K562 (cell line): ENCODE data around the gene FLRT1. TPM values are rescaled to one million over a fixed set of nuclear protein-coding genes. Genes with fewer than 3 reads are reported as not detected.

Source experiments
- ATAC-seq: fragments of 200-7000 bp; cut with Tn5 transposase; 3 replicates; pipeline ENCODE4 v1.9.1; 2020; ENCODE audit warnings: moderate library complexity
- BruUV-seq: library from RNA; stranded (reverse); fragments of 400-500 nt; replicated peaks from 2 replicates; lab custom pipeline; 2021; lab: Mats Ljungman, UMichigan
- CTCF ChIA-PET: fragments of 300-600 bp; formaldehyde crosslinking; extraction: SDS; loops from one replicate; lab custom pipeline; 2021; ENCODE audit warnings: low intra/inter-chr PET ratio; lab: Yijun Ruan, JAX
- POLR2A ChIA-PET: fragments of 300-600, 350-650 bp; sonication (Branson Sonifier 250); formaldehyde crosslinking; extraction: SDS; loops from one replicate; lab custom pipeline; 2021; ENCODE audit warnings: antibody characterized with exemption, inconsistent platforms; lab: Yijun Ruan, JAX
- DNase-seq, 4 experiments: peaks; one replicate each; pipeline versions ENCODE4 v3.0.0 to v3.0.0-alpha.2; 2011 to 2018; ENCODE audit warnings: low spot score in 3 of 4, mixed read lengths in 3 of 4; ENCODE audit errors: extremely low read depth in 1 of 4
- FAIRE-seq: peaks from 2 replicates; lab custom pipeline; 2011; peaks lifted over from hg19 to GRCh38; lab: Jason Lieb, UNC
- H2AFZ ChIP-seq: 2 replicates; pipeline ENCODE4 v1.6.0; 2011; ENCODE audit warnings: low read depth, low read length, control low read depth, inconsistent platforms
- H3K27ac ChIP-seq: fragments of 200-600 bp; 3 replicates; pipeline ENCODE4 v1.8.0; 2011; ENCODE audit warnings: low read depth, mild to moderate bottlenecking, control low read depth, inconsistent platforms, low read length, moderate library complexity, mixed read lengths; ENCODE audit errors: extremely low read depth
- H3K27me3 ChIP-seq, 2 experiments: fragments of 300-600 bp in 1 of 2; 2 replicates in 1 of 2; 3 replicates in 1 of 2; pipeline versions ENCODE4 v1.6.0 to v1.8.0; 2011; ENCODE audit warnings: inconsistent platforms in 2 of 2, low read length in 2 of 2, mild to moderate bottlenecking in 1 of 2, mixed read lengths in 1 of 2, moderate library complexity in 1 of 2; ENCODE audit not compliant: control insufficient read depth in 2 of 2, insufficient read depth in 2 of 2
- H3K36me3 ChIP-seq: fragments of 300-600 bp; 3 replicates; pipeline ENCODE4 v1.8.0; 2011; ENCODE audit warnings: mild to moderate bottlenecking, low read length, inconsistent platforms; ENCODE audit not compliant: control insufficient read depth, insufficient read depth
- H3K4me1 ChIP-seq, 2 experiments: fragments of 200-600 bp in 1 of 2; replicated peaks in 1 of 2; 2 replicates in 1 of 2; 3 replicates in 1 of 2; pipeline versions ENCODE4 v1.5.1 to v1.8.0; 2011; ENCODE audit warnings: inconsistent platforms in 2 of 2, low read length in 2 of 2, mild to moderate bottlenecking in 1 of 2, mixed read lengths in 1 of 2, moderate library complexity in 1 of 2; ENCODE audit not compliant: control insufficient read depth in 2 of 2, insufficient read depth in 2 of 2
- H3K4me2 ChIP-seq: 2 replicates; pipeline ENCODE4 v1.6.1; 2011; ENCODE audit warnings: low read length, control low read depth, inconsistent platforms, mixed read lengths; ENCODE audit not compliant: insufficient read depth
- H3K4me3 ChIP-seq: fragments of 200-600 bp; sonication (generic), shearing (Covaris generic); 2 replicates; pipeline ENCODE4 v1.5.1; 2016; ENCODE audit warnings: control low read depth, inconsistent platforms
- H3K79me2 ChIP-seq: fragments of 200-600 bp; 3 replicates; pipeline ENCODE4 v1.8.0; 2011; ENCODE audit warnings: low read length, inconsistent platforms; ENCODE audit not compliant: control insufficient read depth, insufficient read depth
- H3K9ac ChIP-seq, 2 experiments: 2 replicates each; pipeline versions ENCODE4 v1.6.0 to v1.6.1; 2011; ENCODE audit warnings: low read depth in 2 of 2, low read length in 2 of 2, control low read depth in 1 of 2, inconsistent platforms in 1 of 2, mild to moderate bottlenecking in 1 of 2, mixed read lengths in 1 of 2; ENCODE audit not compliant: insufficient read depth in 1 of 2
- H3K9me1 ChIP-seq: one replicate; pipeline ENCODE4 v1.6.0; 2011; ENCODE audit warnings: inconsistent platforms, mild to moderate bottlenecking, low read length, moderate library complexity; ENCODE audit not compliant: control insufficient read depth, insufficient read depth
- H3K9me3 ChIP-seq: replicated peaks from 2 replicates; pipeline ENCODE4 v1.5.1; 2011; ENCODE audit warnings: low read depth, low read length, inconsistent platforms; ENCODE audit not compliant: control insufficient read depth, insufficient read depth
- H4K20me1 ChIP-seq: replicated peaks from 2 replicates; pipeline ENCODE4 v1.6.1; 2011; ENCODE audit warnings: low read length, inconsistent platforms, mixed read lengths; ENCODE audit not compliant: control insufficient read depth, insufficient read depth
- CTCF ChIP-seq, 3 experiments: IDR thresholded peaks in 2 of 3; conservative IDR thresholded peaks in 1 of 3; 2 replicates each; pipeline ENCODE4 v1.5.1; 2011 to 2012; ENCODE audit warnings: low read length in 3 of 3, mild to moderate bottlenecking in 3 of 3, control low read depth in 2 of 3, improper control_type of control experiment in 1 of 3, inconsistent platforms in 1 of 3, low read depth in 1 of 3, mixed read lengths in 1 of 3, moderate library complexity in 1 of 3; ENCODE audit not compliant: insufficient read depth in 2 of 3
- PHB2 ChIP-seq: fragments of 450-650 bp; IDR thresholded peaks from 2 replicates; pipeline ENCODE4 v1.6.1; 2017; ENCODE audit warnings: low read depth
- POLR2G ChIP-seq: fragments of 200-400 bp; formaldehyde crosslinking; IDR thresholded peaks from 2 replicates; pipeline ENCODE4 v1.6.1; 2017; ENCODE audit warnings: low read depth, mild to moderate bottlenecking, antibody characterized with exemption, low read length, moderate library complexity
- SMC3 ChIP-seq: conservative IDR thresholded peaks from 2 replicates; pipeline ENCODE4 v1.6.1; 2011; ENCODE audit warnings: low read depth, low read length, improper control_type of control experiment; ENCODE audit not compliant: insufficient read depth
- SP2 ChIP-seq: IDR thresholded peaks from 2 replicates; pipeline ENCODE4 v1.6.1; 2011; ENCODE audit warnings: mild to moderate bottlenecking, low read depth, low read length, moderate library complexity; ENCODE audit not compliant: poor library complexity, severe bottlenecking; ENCODE audit errors: extremely low read depth
- ZBTB33 ChIP-seq: sonication (generic); formaldehyde crosslinking; IDR thresholded peaks from 2 replicates; pipeline ENCODE4 v1.8.1; 2023; ENCODE audit warnings: mild to moderate bottlenecking, missing genetic modification reagents
- WGBS: fragments of 100-300 bp; shearing (Covaris generic); methylation state at CpG from one replicate; pipeline ENCODE4 v1.1.6; 2016; ENCODE audit warnings: low coverage, mixed read lengths; ENCODE audit not compliant: insufficient coverage; ENCODE audit errors: missing lambda C conversion rate; 5-methylcytosine and 5-hydroxymethylcytosine counted together
- in situ Hi-C: fragments of 300-500 bp; cut with MboI; formaldehyde crosslinking; loops from 4 replicates; pipeline ENCODE4 v1.15.0; 2018; ENCODE audit warnings: inconsistent platforms, mixed read lengths
- intact Hi-C: fragments of 100-400 bp; cut with micrococcal nuclease; formaldehyde crosslinking; loops from 2 replicates; pipeline ENCODE4 v1.14.2; 2022
- polyA plus RNA-seq, 8 experiments: library from polyadenylated mRNA; depleted of rRNA in 4 of 8; stranded (reverse) in 5 of 8; unstranded in 3 of 8; fragments of >200 nt; fragmentation: Nextera tagmentation in 2 of 8; fragmentation: Illumina TruSeq in 1 of 8; extraction: Ambion mirVana in 2 of 8; extraction: Trizol in 1 of 8; gene quantifications; 2 replicates each; pipeline versions ENCODE4 v1.2.1 to v1.2.3, GENCODE V29; 2011 to 2014; ENCODE audit warnings: inconsistent platforms in 1 of 8, missing spikeins in 1 of 8
- total RNA-seq, 7 experiments: library from RNA; depleted of rRNA in 6 of 7; stranded (reverse); fragments of >200 nt in 6 of 7; fragmentation: Illumina TruSeq in 2 of 7; extraction: Trizol in 2 of 7; gene quantifications; 2 replicates each; pipeline versions ENCODE4 v1.2.1 to v1.2.3, GENCODE V29; 2011 to 2021; ENCODE audit warnings: low replicate concordance in 1 of 7

The FLRT1 gene
- total and polyA plus RNA-seq, 9 of the 15 experiments (the other 6 are each of a cell fraction or from before 2014, with no cell fraction given): not detected

GRCh38 chr11:64034411-64034811, 1.3 kb upstream of the FLRT1 start:
- ATAC-seq (peak; percentile 76), FAIRE-seq (no peak), DNase-seq (peak in 3 of 4 experiments; percentile 30 to 42 (median 39))
- TF ChIP-seq PHB2 (no peak), POLR2G (0 out of 2 replicates have a peak, but pooled peaks have one; percentile 13), SP2 (no peak), ZBTB33 (peak; percentile 78; the same call in 1 of the 2 replicates), SMC3 (0 out of 2 replicates have a peak, but pooled peaks have one; percentile 20), CTCF (IDR thresholded peaks at IDR 0.05 in 2 of 3, conservative IDR thresholded peaks at IDR 0.05 in 1 of 3; ENCODE audit: insufficient read depth in 2 of 3, low read depth in 1 of 3, low read length in 3 of 3) (peak in 2 of 3 experiments; percentile 43 to 89; a peak in 4 of 6 replicates)
- H3K36me3 ChIP-seq: no peaks in the 10 kb centered on the region
- no peaks in the 10 kb centered on the region for H3K79me2 ChIP-seq
- 49% methylated on average over 9 of the region's 9 CpGs for WGBS
- CTCF ChIA-PET: no interaction called here
- H3K9ac ChIP-seq: no peak overlapping the region
- peaks cover 72% of the 10 kb centered on the region for H4K20me1 ChIP-seq
- BruUV-seq: no TSS peak
- H3K4me3 ChIP-seq: no peak overlapping the region
- intact Hi-C loops (no loop called here), in situ Hi-C loops (no loop called here)
- H3K9me1 ChIP-seq: no peaks in the 10 kb centered on the region
- no peak overlapping the region for H3K27ac ChIP-seq
- no peak overlapping the region for H3K4me2 ChIP-seq
- peaks cover 0 to 46% of the 10 kb centered on the region in 2 experiments; a peak in 2 of 5 replicates for H3K4me1 ChIP-seq
- no peaks in the 10 kb centered on the region for H3K9me3 ChIP-seq
- POLR2A ChIA-PET: no interaction called here
- H2AFZ ChIP-seq: no peak overlapping the region
- H3K27me3 ChIP-seq: peaks cover 5 to 12% of the 10 kb centered on the region in 2 experiments; a peak in 2 of 5 replicates
